ENCODE results near the gene TOE1. TPM values are rescaled to one million over a fixed set of nuclear protein-coding genes. Genes with fewer than 3 reads are reported as not detected.

TOE1 gene
- total RNA-seq, 1 donor from 2014 or later: 7.5 TPM

DNA sequence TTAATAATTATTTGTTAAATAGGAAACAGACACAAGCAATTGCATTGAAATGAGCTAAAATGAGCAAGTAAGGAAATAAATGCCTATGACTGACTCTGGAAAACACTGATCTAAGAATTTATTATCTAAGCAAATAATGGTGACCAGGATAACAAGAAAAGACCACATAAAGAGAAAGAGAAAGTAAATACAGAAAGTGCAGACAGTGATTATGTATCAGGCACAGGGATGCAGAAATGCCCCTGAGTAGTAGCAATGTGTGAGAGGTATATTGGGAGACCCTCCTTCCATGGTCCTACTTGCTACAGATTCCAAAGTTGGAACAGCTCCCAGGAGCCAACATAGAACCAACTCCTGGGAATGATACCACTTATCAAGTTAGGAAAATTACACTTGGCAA lies 33.6 kb downstream of the TOE1 start:
- no peak overlapping the region for H3K27ac Mint-ChIP-seq (ENCODE audit: unreplicated experiment)
- no peaks in the 10 kb centered on the region for H3K9me3 Mint-ChIP-seq (ENCODE audit: unreplicated experiment)
- no peaks in the 10 kb centered on the region for H3K4me1 Mint-ChIP-seq (ENCODE audit: low read depth, unreplicated experiment)
- TF ChIP-seq, protein P1, sequence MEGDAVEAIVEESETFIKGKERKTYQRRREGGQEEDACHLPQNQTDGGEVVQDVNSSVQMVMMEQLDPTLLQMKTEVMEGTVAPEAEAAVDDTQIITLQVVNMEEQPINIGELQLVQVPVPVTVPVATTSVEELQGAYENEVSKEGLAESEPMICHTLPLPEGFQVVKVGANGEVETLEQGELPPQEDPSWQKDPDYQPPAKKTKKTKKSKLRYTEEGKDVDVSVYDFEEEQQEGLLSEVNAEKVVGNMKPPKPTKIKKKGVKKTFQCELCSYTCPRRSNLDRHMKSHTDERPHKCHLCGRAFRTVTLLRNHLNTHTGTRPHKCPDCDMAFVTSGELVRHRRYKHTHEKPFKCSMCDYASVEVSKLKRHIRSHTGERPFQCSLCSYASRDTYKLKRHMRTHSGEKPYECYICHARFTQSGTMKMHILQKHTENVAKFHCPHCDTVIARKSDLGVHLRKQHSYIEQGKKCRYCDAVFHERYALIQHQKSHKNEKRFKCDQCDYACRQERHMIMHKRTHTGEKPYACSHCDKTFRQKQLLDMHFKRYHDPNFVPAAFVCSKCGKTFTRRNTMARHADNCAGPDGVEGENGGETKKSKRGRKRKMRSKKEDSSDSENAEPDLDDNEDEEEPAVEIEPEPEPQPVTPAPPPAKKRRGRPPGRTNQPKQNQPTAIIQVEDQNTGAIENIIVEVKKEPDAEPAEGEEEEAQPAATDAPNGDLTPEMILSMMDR (IDR thresholded peaks at IDR 0.05; ENCODE audit: partially characterized antibody, unreplicated experiment): no peak
- H3K4me3 Mint-ChIP-seq (ENCODE audit: unreplicated experiment): no peak overlapping the region
- H3K36me3 Mint-ChIP-seq (ENCODE audit: unreplicated experiment): no peaks in the 10 kb centered on the region
- no peaks in the 10 kb centered on the region for H3K27me3 Mint-ChIP-seq (ENCODE audit: unreplicated experiment)
- no peak for DNase-seq

DNA sequence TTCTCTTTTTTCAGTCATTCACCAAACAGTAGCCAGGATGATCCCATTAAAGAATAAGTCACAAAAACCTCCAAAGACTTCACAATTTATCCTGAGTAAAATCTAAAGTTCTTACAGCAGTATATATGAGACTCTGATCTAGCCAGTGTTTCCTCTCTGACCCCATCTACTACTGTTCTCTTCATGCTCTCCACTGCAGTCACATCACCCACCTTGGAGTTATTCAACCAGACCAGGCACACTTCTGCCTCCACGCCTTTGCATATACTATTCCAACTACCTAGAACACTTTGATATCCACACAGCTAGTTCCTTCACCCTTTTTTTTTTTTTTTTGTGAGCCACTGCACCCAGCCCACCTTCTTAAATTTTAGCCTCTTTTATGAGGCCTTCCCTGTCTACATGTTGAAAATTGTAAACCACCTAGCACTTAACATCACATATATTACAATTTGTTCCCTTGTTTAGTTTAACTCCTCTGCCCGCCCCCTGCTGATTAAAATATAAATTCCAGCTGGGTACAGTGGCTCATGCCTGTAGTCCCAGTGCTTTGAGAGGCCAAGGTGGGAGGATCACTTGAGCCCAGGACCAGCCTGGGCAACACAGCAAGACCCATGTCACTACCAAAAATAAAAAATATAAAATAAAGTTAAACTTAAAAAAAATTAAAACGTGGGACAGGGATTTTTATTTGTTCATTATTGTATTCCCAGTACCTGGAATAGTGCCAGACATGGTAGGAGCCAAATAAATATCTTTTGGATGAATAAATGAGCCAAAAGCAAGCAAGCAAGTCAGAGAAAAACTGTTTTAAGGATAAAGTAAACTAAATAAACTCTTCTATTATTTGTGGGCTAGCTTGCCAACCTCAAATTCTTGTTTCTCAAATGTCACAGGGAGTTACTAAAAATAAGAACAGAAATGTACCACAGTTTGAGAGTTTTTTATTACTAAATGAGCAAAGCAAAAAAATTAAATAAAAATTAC lies 35.4 kb downstream of the TOE1 start:
- H3K9me3 Mint-ChIP-seq (ENCODE audit: unreplicated experiment): no peaks in the 10 kb centered on the region
- H3K27ac Mint-ChIP-seq (ENCODE audit: unreplicated experiment): no peak overlapping the region
- TF ChIP-seq, protein P1 (IDR thresholded peaks at IDR 0.05; ENCODE audit: partially characterized antibody, unreplicated experiment): no peak
- no peaks in the 10 kb centered on the region for H3K36me3 Mint-ChIP-seq (ENCODE audit: unreplicated experiment)
- H3K27me3 Mint-ChIP-seq (ENCODE audit: unreplicated experiment): no peaks in the 10 kb centered on the region
- H3K4me3 Mint-ChIP-seq (ENCODE audit: unreplicated experiment): no peak overlapping the region
- DNase-seq: no peak
- no peaks in the 10 kb centered on the region for H3K4me1 Mint-ChIP-seq (ENCODE audit: low read depth, unreplicated experiment)

DNA sequence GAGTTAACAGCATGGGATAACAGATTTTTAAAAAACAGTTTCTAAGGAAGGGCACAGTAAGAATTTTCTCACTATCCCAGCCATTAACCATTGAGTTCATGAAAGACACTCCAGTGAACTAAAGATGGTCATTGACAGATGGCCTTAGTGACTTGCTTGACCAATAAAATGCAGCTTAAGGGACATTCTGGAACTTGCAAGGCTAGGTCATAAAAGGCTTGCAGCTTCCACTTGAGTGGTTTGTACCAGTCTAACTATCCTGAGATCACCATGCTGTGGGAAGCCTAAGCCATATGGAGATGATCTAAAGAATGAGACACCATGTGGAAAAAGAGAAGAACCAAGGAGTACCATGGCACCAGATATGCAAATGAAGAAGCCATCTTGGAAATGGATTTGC lies 38.2 kb downstream of the TOE1 start:
- no peak overlapping the region for H3K27ac Mint-ChIP-seq (ENCODE audit: unreplicated experiment)
- TF ChIP-seq, protein P1 (IDR thresholded peaks at IDR 0.05; ENCODE audit: partially characterized antibody, unreplicated experiment): no peak
- H3K27me3 Mint-ChIP-seq (ENCODE audit: unreplicated experiment): no peaks in the 10 kb centered on the region
- H3K4me3 Mint-ChIP-seq (ENCODE audit: unreplicated experiment): no peak overlapping the region
- no peak for DNase-seq
- H3K9me3 Mint-ChIP-seq (ENCODE audit: unreplicated experiment): no peaks in the 10 kb centered on the region
- no peaks in the 10 kb centered on the region for H3K36me3 Mint-ChIP-seq (ENCODE audit: unreplicated experiment)
- H3K4me1 Mint-ChIP-seq (ENCODE audit: low read depth, unreplicated experiment): peaks cover 2% of the 10 kb centered on the region

DNA sequence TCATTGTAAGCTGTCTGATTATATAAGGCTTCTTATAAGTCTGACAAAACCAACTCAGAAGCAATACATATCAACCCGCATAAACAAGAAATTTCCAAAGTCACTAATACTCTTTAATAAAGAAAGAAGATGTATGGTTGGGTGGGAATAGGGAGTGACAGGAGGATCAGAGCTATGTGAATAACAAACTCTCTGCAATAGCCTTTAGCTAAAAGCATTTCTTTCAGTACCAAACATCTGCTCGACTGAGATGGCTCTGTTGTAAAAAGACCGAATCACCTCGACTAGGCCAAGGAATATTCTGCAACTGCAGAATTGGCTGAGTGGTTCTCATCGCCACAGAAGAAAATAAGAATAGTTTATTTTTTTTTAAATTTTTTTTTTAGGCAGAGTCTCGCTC lies 39.6 kb downstream of the TOE1 start:
- H3K27me3 Mint-ChIP-seq (ENCODE audit: unreplicated experiment): no peaks in the 10 kb centered on the region
- H3K27ac Mint-ChIP-seq (ENCODE audit: unreplicated experiment): no peak overlapping the region
- H3K9me3 Mint-ChIP-seq (ENCODE audit: unreplicated experiment): no peaks in the 10 kb centered on the region
- H3K4me3 Mint-ChIP-seq (ENCODE audit: unreplicated experiment): no peak overlapping the region
- DNase-seq: no peak
- peaks cover 2% of the 10 kb centered on the region for H3K4me1 Mint-ChIP-seq (ENCODE audit: low read depth, unreplicated experiment)
- no peaks in the 10 kb centered on the region for H3K36me3 Mint-ChIP-seq (ENCODE audit: unreplicated experiment)
- TF ChIP-seq, protein P1 (IDR thresholded peaks at IDR 0.05; ENCODE audit: partially characterized antibody, unreplicated experiment): no peak

DNA sequence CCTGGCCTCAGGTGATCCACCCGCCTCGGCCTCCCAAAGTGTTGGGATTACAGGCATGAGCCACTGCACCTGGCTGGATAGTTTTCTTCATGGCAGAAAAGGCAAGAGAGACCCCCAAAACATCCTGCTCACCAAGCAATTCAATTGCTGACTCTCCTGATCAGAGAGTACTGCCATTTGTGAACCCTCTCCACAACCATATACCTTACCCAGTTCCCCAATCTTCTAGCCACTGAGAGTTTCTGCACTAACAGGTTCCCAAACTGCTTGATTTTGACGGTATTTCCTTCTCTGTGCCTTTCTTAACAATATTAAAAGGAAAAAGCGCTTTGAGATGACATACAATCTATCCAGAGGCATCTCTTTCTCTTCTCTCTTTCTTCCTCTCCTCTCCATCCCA lies 40.2 kb downstream of the TOE1 start:
- Mint-ChIP-seq H3K36me3 (ENCODE audit: unreplicated experiment) (no peaks in the 10 kb centered on the region), H3K27me3 (ENCODE audit: unreplicated experiment) (no peaks in the 10 kb centered on the region), H3K4me3 (ENCODE audit: unreplicated experiment) (no peak overlapping the region), H3K9me3 (ENCODE audit: unreplicated experiment) (no peaks in the 10 kb centered on the region), H3K4me1 (ENCODE audit: low read depth, unreplicated experiment) (peaks cover 2% of the 10 kb centered on the region), H3K27ac (ENCODE audit: unreplicated experiment) (no peak overlapping the region)
- DNase-seq: no peak
- TF ChIP-seq, protein P1 (IDR thresholded peaks at IDR 0.05; ENCODE audit: partially characterized antibody, unreplicated experiment): no peak
